Natural killer cell (primary cell): ENCODE results near the gene SMG5. TPM values are rescaled to one million over a fixed set of nuclear protein-coding genes. Genes with fewer than 3 reads are reported as not detected.

Experiments
- ATAC-seq, 3 donors: fragments of 150-1000 bp in 2 of 3; fragments of 200-7000 bp in 1 of 3; cut with Tn5 transposase; 1 replicate in 1 of 3; 2 replicates in 2 of 3; pipeline ENCODE4 v1.10.0; 2021; ENCODE audit warnings: mild to moderate bottlenecking in 2 of 3, moderate library complexity in 2 of 3
- DNase-seq, 2 donors: peaks; one replicate each; pipeline versions ENCODE4 v3.0.0 to v3.0.0-alpha.2; 2013 to 2021; ENCODE audit warnings: mixed read lengths in 1 of 2
- H3K27ac ChIP-seq: one replicate; pipeline ENCODE4 v1.5.1; 2013; ENCODE audit warnings: mild to moderate bottlenecking, low read length
- H3K27me3 ChIP-seq: one replicate; pipeline ENCODE4 v1.6.1; 2013; ENCODE audit warnings: low read length; ENCODE audit not compliant: control insufficient read depth, insufficient read depth
- H3K36me3 ChIP-seq: one replicate; pipeline ENCODE4 v1.6.1; 2013; ENCODE audit warnings: low read length; ENCODE audit not compliant: control insufficient read depth, insufficient read depth
- H3K4me1 ChIP-seq: one replicate; pipeline ENCODE4 v1.6.1; 2013; ENCODE audit warnings: low read length; ENCODE audit not compliant: control insufficient read depth, insufficient read depth
- H3K4me3 ChIP-seq: one replicate; pipeline ENCODE4 v1.5.1; 2013; ENCODE audit warnings: low read length
- H3K9me3 ChIP-seq: one replicate; pipeline ENCODE4 v1.6.1; 2013; ENCODE audit warnings: low read length; ENCODE audit not compliant: control insufficient read depth, insufficient read depth
- H3K27ac Mint-ChIP-seq, 2 donors: one replicate each; pipeline ENCODE4 v1.8.0; 2022; ENCODE audit warnings: mild to moderate bottlenecking in 2 of 2, mixed read lengths in 2 of 2, moderate library complexity in 1 of 2
- H3K27me3 Mint-ChIP-seq, 2 donors: one replicate each; pipeline ENCODE4 v1.8.0; 2022; ENCODE audit warnings: low read depth in 2 of 2, mixed read lengths in 2 of 2
- H3K36me3 Mint-ChIP-seq: one replicate; pipeline ENCODE4 v1.8.0; 2022; ENCODE audit warnings: mixed read lengths
- H3K4me1 Mint-ChIP-seq, 2 donors: one replicate each; pipeline ENCODE4 v1.8.0; 2022; ENCODE audit warnings: mixed read lengths in 2 of 2
- H3K4me3 Mint-ChIP-seq: one replicate; pipeline ENCODE4 v1.8.0; 2022; ENCODE audit warnings: mild to moderate bottlenecking, moderate library complexity, mixed read lengths
- H3K9me3 Mint-ChIP-seq, 2 donors: one replicate each; pipeline ENCODE4 v1.8.0; 2022; ENCODE audit warnings: mixed read lengths in 2 of 2
- CTCF ChIP-seq: fragments of 200-600 bp; IDR thresholded peaks from one replicate; pipeline ENCODE4 v1.8.0; 2022; ENCODE audit warnings: antibody characterized with exemption
- WGBS: methylation state at CpG from one replicate; pipeline ENCODE4 v1.1.7; 2013; ENCODE audit warnings: missing lambda C conversion rate; ENCODE audit not compliant: insufficient coverage; 5-methylcytosine and 5-hydroxymethylcytosine counted together
- intact Hi-C: fragments of 100-400 bp; cut with micrococcal nuclease; formaldehyde crosslinking; loops from one replicate; pipeline ENCODE4 v1.14.2; 2022
- total RNA-seq, 4 donors: library from RNA; stranded (reverse); fragments of 120-200 nt in 1 of 4; gene quantifications; one replicate each; pipeline versions ENCODE4 v1.2.3 to v1.2.4, GENCODE V29; 2013 to 2022

SMG5 gene
- total RNA-seq, 3 donors from 2014 or later (not counting 1 experiment from before 2014, with no cell fraction given), result 76.7 to 93.9 (median 87.6) TPM

- ATAC-seq (no peak), DNase-seq (no peak)
- Histone ChIP-seq H3K4me1 (no peaks in the 10 kb centered on the region), H3K4me3 (no peak overlapping the region), H3K9me3 (no peaks in the 10 kb centered on the region), H3K27me3 (no peaks in the 10 kb centered on the region), H3K36me3 (peaks cover 61% of the 10 kb centered on the region), H3K27ac (no peak overlapping the region)
- no peak overlapping the region for H3K4me3 Mint-ChIP-seq
- no peak for TF ChIP-seq CTCF
- H3K9me3 Mint-ChIP-seq, result no peaks in the 10 kb centered on the region
- H3K27me3 Mint-ChIP-seq, result no peaks in the 10 kb centered on the region
- H3K4me1 Mint-ChIP-seq, result peaks cover 0 to 5% of the 10 kb centered on the region in 2 donors
- H3K27ac Mint-ChIP-seq, result no peak overlapping the region
- intact Hi-C loops, result no loop called here
- WGBS, result 54% methylated on average over 3 of the region's 3 CpGs
- H3K36me3 Mint-ChIP-seq, result no peaks in the 10 kb centered on the region
Observed at GRCh38 chr1:156251527-156251926, 31.1 kb downstream of the SMG5 start.

GRCh38 chr1:156249593-156249992, 33.0 kb downstream of the SMG5 start:
- Histone ChIP-seq H3K27me3 (no peaks in the 10 kb centered on the region), H3K4me1 (peaks cover 16% of the 10 kb centered on the region), H3K9me3 (no peaks in the 10 kb centered on the region), H3K27ac (no peak overlapping the region), H3K36me3 (peaks cover 52% of the 10 kb centered on the region), H3K4me3 (no peak overlapping the region)
- ATAC-seq, result no peak
- Mint-ChIP-seq H3K4me3 (no peak overlapping the region), H3K9me3 (no peaks in the 10 kb centered on the region), H3K27ac (no peak overlapping the region), H3K27me3 (no peaks in the 10 kb centered on the region), H3K4me1 (peaks cover 0 to 23% of the 10 kb centered on the region in 2 donors), H3K36me3 (no peaks in the 10 kb centered on the region)
- no peak for TF ChIP-seq CTCF
- 97% methylated on average over 4 of the region's 5 CpGs for WGBS
- DNase-seq, result no peak
- intact Hi-C loops, result no loop called here

GRCh38 chr1:156248323-156248683, 34.3 kb downstream of the SMG5 start:
- Histone ChIP-seq H3K4me3 (no peak overlapping the region), H3K36me3 (peaks cover 39% of the 10 kb centered on the region), H3K27me3 (no peaks in the 10 kb centered on the region), H3K9me3 (no peaks in the 10 kb centered on the region), H3K27ac (no peak overlapping the region), H3K4me1 (peaks cover 16% of the 10 kb centered on the region)
- ATAC-seq (no peak), DNase-seq (peak in 1 of 2 donors; percentile 29)
- Mint-ChIP-seq H3K27ac (peak overlapping the region; percentile 31 to 38), H3K36me3 (no peaks in the 10 kb centered on the region), H3K4me3 (no peak overlapping the region), H3K4me1 (peaks cover 0 to 24% of the 10 kb centered on the region in 2 donors), H3K27me3 (no peaks in the 10 kb centered on the region), H3K9me3 (no peaks in the 10 kb centered on the region)
- intact Hi-C loops, result no loop called here
- 93% methylated on average over 3 of the region's 4 CpGs for WGBS
- TF ChIP-seq CTCF, result no peak
